NT2/D1 (cell line): ENCODE measurements around the gene ESRP2.

Source experiments
- YY1 ChIP-seq: IDR thresholded peaks from 2 replicates; pipeline ENCODE4 v1.6.1; 2011; ENCODE audit not compliant: insufficient read length, insufficient read depth
- ZNF274 ChIP-seq: IDR thresholded peaks from 2 replicates; pipeline ENCODE4 v1.6.1; 2011; ENCODE audit warnings: mild to moderate bottlenecking, low read depth, low read length

- TF ChIP-seq ZNF274 (no peak), YY1 (no peak)
These were observed 6.2 kb upstream of the ESRP2 start for GRCh38 chr16:68242085-68242484.
